Stimulated activated CD4-positive, alpha-beta T cell treated with anti-CD3 and anti-CD28 coated beads, Interleukin-15, amount 100 ng/mL, for 48 hours (primary cell): ENCODE measurements around the gene OCSTAMP.

Experiments used
- DNase-seq, 2 donors: peaks; one replicate each; pipeline ENCODE4 v3.0.0-alpha.2; 2020; ENCODE audit warnings: low read depth in 2 of 2

Gene OCSTAMP, protein sequence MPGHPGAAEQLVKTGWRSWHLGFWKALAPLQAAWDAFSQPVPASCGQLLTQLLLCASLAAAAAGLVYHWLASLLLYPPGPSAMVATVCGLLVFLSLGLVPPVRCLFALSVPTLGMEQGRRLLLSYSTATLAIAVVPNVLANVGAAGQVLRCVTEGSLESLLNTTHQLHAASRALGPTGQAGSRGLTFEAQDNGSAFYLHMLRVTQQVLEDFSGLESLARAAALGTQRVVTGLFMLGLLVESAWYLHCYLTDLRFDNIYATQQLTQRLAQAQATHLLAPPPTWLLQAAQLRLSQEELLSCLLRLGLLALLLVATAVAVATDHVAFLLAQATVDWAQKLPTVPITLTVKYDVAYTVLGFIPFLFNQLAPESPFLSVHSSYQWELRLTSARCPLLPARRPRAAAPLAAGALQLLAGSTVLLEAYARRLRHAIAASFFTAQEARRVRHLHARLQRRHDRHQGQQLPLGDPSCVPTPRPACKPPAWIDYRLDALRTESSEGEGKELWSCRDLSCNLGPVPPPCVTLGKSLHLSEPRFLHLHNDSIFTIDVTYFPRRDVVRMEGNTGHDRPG

DNA sequence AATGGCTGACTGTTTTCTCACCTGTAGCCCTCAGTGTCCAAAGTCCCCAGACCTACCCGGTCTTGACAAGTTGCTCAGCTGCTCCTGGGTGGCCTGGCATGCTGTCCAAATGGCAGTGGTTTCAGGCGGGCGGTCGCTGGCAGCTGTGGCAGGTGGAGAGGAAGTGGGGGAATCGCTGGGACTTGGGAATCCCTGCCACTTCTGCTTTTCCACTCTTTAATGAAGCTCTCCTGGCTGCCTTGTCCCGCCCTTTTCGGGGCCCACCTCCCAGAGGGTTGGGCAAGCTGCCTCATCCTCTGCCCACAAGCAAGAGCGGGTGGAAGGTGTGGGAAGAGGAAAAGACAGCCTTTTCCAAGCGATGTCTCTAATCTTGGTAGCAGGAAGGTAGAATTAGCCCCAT lies at the start of gene OCSTAMP:
Gene OCSTAMP, minus strand, starts transcription at position 194 of the 400 bp plus-strand sequence. Its CDS starts 94 bp downstream, at position 100.
- DNase-seq: no peak

GRCh38 chr20:46599227-46599987 lies 49.0 kb upstream of the OCSTAMP start:
- DNase-seq: no peak

GRCh38 chr20:46595933-46596332 lies 45.5 kb upstream of the OCSTAMP start:
- no peak for DNase-seq

DNA sequence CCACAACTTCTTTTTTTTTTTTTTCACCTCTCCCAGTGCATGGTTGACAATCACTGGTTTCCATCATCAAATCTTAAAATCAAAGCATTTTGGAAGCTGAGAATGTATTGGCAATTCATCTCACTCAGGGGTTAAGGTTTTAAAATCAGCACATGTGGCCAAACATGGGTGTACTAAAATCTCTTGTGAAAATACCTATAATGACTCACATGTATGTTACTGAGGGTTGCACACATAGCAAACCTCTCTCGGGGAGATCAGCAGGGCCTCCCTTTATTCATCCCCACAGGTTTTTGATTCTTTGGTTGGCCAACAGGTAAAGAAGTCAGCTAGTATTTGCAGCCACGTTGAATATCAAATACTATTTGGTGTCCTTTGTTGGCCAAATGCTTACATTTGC lies 44.3 kb upstream of the OCSTAMP start:
- DNase-seq: no peak

DNA sequence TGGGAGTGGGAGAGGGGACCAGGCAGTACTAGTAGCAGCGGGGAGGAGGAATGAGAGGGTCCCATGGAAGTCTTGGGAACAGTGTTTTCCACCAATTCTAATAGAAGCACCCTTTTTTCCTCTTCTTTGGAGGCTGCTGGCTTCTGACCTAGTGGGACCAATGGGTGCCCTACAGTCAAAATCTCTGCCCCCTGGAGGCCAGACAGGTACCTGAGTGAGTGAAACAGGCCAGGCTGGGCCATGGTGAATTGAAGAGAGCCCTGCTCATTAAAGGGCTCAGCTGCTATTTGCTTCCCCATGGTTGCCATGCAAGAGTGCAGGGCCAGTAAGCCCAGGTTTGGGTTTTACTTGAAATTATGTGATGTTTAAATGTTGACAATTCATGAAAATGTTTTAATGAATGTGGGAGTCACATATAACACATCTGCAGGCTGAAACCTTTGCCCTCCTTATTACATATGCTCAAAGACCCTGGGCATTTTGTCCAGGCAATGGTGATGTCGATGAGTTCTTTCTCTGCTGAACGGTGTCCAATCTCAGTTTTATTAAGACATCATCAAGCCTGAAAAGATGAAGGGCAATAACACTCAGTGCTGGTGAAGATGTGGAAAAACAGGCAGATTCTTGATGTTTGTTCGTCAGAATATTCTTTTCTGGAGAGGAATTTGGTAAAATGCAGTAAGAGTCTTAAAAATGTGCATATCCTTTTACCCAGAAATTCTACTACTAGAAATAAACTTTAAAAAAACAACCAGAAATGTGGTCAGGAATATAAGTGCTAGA lies 42.3 kb upstream of the OCSTAMP start:
- no peak for DNase-seq

- DNase-seq: no peak
These were observed 40.0 kb upstream of the OCSTAMP start for GRCh38 chr20:46590443-46590842.

- no peak for DNase-seq
These were observed 38.4 kb upstream of the OCSTAMP start for GRCh38 chr20:46588532-46589511.

GRCh38 chr20:46587986-46588385 lies 37.5 kb upstream of the OCSTAMP start:
- DNase-seq: no peak

DNA sequence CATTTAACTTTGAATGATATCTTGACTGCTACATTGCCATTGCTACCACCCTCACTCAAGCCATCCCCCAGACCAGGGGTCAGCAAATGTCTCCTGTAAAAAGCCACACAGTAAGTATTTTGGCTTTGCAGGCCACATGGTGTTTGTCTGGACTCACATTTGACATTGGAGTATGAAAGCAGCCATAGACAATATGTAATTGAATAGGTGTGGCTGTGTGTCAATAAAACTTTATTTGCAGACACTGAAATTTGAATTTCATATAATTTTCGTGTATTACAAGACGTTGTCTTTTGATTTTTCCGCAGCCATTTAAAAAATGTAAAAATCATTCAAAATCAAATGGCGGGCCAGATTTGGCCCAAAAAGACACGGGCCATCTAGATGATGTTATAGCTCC lies 36.3 kb upstream of the OCSTAMP start:
- no peak for DNase-seq

- no peak for DNase-seq
These were observed 34.1 kb upstream of the OCSTAMP start for GRCh38 chr20:46584508-46584907.

- DNase-seq: no peak
These were observed 33.2 kb upstream of the OCSTAMP start for GRCh38 chr20:46583411-46584214.

DNA sequence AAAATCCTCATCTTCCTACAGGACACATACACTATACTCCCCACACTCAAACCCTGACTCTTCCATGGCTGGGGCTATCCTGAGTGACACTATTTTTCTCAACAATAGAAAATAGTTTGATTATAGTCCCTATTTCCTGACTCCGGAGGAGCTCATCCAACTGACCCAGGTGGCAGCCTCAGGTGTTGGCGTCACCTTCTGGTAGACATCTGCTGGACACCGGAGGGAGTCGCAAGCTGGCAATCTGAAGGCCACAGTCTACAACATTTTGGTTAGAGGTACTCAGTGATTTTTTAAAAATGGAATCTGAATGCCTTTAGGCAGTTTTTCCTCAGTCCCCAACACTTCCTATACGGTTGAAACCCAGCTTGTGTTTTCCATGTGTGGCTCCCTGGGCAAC lies 32.2 kb upstream of the OCSTAMP start:
- no peak for DNase-seq

GRCh38 chr20:46581391-46581790 lies 30.9 kb upstream of the OCSTAMP start:
- DNase-seq: no peak

DNA sequence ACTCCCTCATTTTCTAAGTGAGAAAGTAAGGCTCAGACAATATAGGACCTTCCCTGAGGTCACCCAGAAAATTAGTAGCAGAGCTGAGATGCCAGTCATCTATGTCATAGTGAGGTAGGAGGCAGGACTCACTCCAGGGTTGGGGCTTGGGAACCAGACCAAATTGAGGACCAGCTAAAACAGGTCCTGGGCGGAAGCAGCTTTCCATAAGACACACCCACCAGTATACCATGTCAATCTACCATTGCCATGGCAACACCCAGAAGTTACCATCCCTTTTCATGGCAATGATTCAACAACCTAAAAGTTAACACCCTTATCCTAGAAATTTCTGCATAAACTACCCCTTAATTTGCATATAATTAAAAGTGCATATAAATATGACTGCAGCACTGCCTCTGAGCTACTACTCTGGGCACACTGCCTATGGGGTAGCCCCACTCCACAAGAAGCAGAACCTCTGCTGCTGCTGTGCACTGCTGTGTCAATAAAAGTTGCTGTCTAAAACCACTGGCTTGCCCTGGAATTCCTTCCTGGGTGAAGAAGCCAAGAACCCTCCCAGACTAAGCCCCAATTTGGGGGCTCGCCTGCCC lies 30.3 kb upstream of the OCSTAMP start:
- DNase-seq: no peak

GRCh38 chr20:46578745-46579144 lies 28.3 kb upstream of the OCSTAMP start:
- DNase-seq: no peak

DNA sequence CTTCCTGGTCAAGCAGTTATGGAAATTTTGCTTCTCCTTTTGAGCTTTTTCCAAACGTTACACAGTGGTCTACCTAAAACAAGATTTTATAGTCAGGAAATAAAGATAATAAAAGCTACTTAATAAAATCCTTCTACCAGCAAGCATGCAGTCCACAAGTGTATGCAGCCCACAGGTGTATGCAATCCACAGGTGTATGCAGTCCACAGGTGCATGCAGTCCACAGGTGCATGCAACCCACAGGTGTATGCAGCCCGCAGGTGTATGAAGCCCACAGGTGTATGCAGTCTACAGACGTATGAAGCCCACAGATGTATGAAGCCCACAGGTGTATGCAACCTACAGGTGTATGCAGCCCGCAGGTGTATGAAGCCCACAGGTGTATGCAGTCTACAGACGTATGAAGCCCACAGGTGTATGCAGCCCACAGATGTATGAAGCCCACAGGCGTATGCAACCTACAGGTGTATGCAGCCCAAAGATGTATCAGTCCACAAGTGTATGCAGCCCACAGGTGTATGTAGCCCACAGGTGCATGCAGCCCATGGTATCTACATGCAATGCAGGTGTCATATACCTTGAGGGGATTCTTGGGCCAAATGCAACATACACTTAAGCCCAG lies 26.4 kb upstream of the OCSTAMP start:
- no peak for DNase-seq

- DNase-seq: no peak
These were observed 25.5 kb upstream of the OCSTAMP start for GRCh38 chr20:46575937-46576461.

DNA sequence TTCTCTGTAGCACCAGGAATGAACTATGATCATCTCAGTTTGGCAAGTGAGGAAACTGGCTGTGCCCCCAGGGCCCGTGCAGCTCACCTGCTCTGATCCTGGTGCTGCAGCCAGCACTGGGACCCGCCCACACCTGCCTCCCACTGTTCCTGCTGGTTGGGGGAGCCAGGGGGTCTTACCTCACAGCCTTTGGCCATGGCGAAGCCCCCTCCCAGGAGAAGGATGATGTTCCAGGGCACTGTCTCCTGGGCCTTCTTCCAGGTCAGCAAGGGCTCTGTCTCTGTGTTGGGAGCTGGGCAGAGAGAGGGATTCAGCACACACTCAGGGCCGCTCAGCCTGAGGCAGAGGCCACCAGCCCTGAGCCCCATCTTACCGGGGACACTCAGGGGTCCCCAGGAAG lies 24.9 kb upstream of the OCSTAMP start:
- DNase-seq: no peak
